KMS-11 (cell line): Measurements from ENCODE around the gene AGPS.

ENCODE experiments used
- H2AFZ ChIP-seq: fragments of 200-600 bp; sonication (generic); 2 replicates; pipeline ENCODE4 v1.6.1; 2016; ENCODE audit warnings: antibody characterized with exemption, mixed run types, low read depth
- H3K27ac ChIP-seq: fragments of 200-600 bp; sonication (generic); 2 replicates; pipeline ENCODE4 v1.6.1; 2016; ENCODE audit warnings: mild to moderate bottlenecking, mixed run types
- H3K27me3 ChIP-seq: fragments of 200-600 bp; sonication (generic); 2 replicates; pipeline ENCODE4 v1.6.1; 2017; ENCODE audit warnings: mild to moderate bottlenecking, low read depth, mixed run types, moderate library complexity; ENCODE audit not compliant: insufficient read depth
- H3K36me3 ChIP-seq: fragments of 200-600 bp; sonication (generic); 2 replicates; pipeline ENCODE4 v1.6.1; 2017; ENCODE audit warnings: mild to moderate bottlenecking, mixed run types; ENCODE audit not compliant: insufficient read depth
- H3K4me1 ChIP-seq: fragments of 200-600 bp; sonication (generic); 2 replicates; pipeline ENCODE4 v1.6.1; 2016; ENCODE audit warnings: mild to moderate bottlenecking, low read depth, mixed run types; ENCODE audit not compliant: poor library complexity, severe bottlenecking
- H3K4me2 ChIP-seq: fragments of 200-600 bp; sonication (generic); 2 replicates; pipeline ENCODE4 v1.7.0; 2016; ENCODE audit warnings: mild to moderate bottlenecking, mixed run types
- H3K4me3 ChIP-seq: fragments of 200-600 bp; sonication (generic); IDR thresholded peaks from 2 replicates; pipeline ENCODE4 v1.6.1; 2017; ENCODE audit warnings: low read depth, low read length, mixed read lengths; ENCODE audit not compliant: insufficient read depth
- H3K79me2 ChIP-seq: fragments of 200-600 bp; sonication (generic); 2 replicates; pipeline ENCODE4 v1.6.1; 2016; ENCODE audit warnings: low read depth, mixed run types; ENCODE audit not compliant: insufficient read depth
- H3K9ac ChIP-seq: fragments of 200-600 bp; sonication (generic); 2 replicates; pipeline ENCODE4 v1.6.1; 2016; ENCODE audit warnings: mild to moderate bottlenecking, mixed run types
- H4K20me1 ChIP-seq: fragments of 200-600 bp; sonication (generic); 2 replicates; pipeline ENCODE4 v1.6.1; 2016; ENCODE audit warnings: mild to moderate bottlenecking, mixed run types; ENCODE audit not compliant: insufficient read depth
- CTCF ChIP-seq: fragments of 200-600 bp; sonication (generic); conservative IDR thresholded peaks from 2 replicates; pipeline ENCODE4 v1.6.1; 2017; ENCODE audit warnings: low read depth, mild to moderate bottlenecking, antibody characterized with exemption, low read length, moderate library complexity, mixed read lengths

AGPS gene

DNA sequence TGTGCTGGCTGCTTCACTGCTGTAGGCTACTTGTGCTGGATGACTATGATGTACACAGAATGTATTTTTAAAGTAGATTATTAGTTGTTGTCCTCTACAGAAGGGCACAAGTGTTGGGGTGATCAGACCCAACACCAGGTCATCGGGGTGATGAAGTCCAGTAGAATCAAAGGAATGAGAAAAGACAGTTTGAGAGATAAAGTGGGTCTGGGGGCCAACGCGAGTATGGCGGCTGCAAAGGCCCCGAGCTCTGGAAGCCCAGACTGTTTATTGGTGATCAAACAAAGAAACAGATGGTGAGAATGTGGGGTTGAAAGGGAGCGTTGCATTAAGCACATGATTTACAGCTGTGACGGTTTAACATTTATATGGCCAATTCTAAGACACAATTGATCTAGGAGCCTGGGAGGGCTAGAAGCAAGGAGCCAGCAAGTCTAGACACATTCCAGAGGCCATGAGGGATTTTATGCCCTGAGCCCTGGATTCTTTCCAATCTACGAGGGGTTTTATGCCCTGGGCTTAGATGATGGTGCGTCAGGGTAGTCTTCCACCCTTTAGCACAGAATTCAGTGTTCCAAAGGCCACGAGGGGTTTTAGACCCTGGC lies 153.5 kb downstream of the AGPS start:
- no peak for TF ChIP-seq CTCF
- no peak overlapping the region; the same call in 1 of the 2 replicates for H3K4me2 ChIP-seq
- H4K20me1 ChIP-seq = no peaks in the 10 kb centered on the region
- H3K4me1 ChIP-seq = peaks cover 33% of the 10 kb centered on the region
- H3K4me3 ChIP-seq = no peak overlapping the region
- H3K27ac ChIP-seq = no peak overlapping the region
- H3K36me3 ChIP-seq = no peaks in the 10 kb centered on the region
- no peaks in the 10 kb centered on the region for H3K79me2 ChIP-seq
- no peak overlapping the region for H2AFZ ChIP-seq
- no peak overlapping the region for H3K9ac ChIP-seq
- H3K27me3 ChIP-seq = no peaks in the 10 kb centered on the region

DNA sequence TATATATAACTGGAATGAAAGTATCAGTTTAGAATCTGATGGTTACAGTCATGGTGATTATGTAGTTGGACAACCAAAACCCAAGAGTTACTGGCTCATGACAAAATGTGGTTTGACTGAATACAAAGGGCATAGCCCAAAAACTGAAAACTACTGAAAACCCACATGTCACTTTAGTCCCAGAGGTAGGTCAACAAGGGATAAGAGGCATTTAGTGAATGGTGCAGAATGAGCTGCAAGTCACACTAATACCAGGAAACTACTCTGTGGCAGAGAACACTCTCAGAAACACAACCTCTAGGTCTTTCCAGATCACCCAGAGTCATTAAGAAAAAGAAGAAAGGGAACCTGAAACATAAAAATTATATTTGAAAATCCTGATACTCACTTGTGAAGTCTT lies 154.5 kb downstream of the AGPS start:
- H2AFZ ChIP-seq = no peak overlapping the region
- H3K9ac ChIP-seq = no peak overlapping the region
- H4K20me1 ChIP-seq = no peaks in the 10 kb centered on the region
- peak overlapping the region; percentile 17; the same call in 1 of the 2 replicates for H3K27ac ChIP-seq
- peaks cover 33% of the 10 kb centered on the region for H3K4me1 ChIP-seq
- no peak overlapping the region for H3K4me3 ChIP-seq
- no peak for TF ChIP-seq CTCF
- no peaks in the 10 kb centered on the region for H3K36me3 ChIP-seq
- peak overlapping the region; percentile 11; the same call in 1 of the 2 replicates for H3K4me2 ChIP-seq
- H3K79me2 ChIP-seq = no peaks in the 10 kb centered on the region
- H3K27me3 ChIP-seq = no peaks in the 10 kb centered on the region

DNA sequence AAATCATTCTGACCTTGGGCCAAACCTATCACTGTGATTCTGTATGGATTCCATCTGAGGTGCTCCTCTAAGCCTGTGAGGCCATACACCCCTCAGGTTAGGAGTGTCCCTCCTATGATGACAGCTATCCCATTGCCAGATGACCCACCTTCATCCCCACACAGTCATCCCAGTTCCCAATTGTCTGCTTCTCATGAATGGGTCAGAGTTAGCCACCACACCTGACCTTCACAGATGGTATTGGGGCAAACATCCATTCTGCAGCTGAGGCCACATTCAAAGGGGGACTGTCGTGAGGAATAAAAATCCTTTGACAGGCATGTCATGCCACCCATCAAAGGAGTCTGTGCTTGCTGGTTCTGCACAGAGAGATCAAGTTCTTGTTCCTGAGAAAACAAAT lies 155.2 kb downstream of the AGPS start:
- Histone ChIP-seq H3K9ac (no peak overlapping the region), H3K79me2 (no peaks in the 10 kb centered on the region), H3K4me2 (peak overlapping the region; percentile 11; the same call in 1 of the 2 replicates), H3K27ac (peak overlapping the region; percentile 17; the same call in 1 of the 2 replicates), H2AFZ (no peak overlapping the region), H4K20me1 (no peaks in the 10 kb centered on the region), H3K4me3 (no peak overlapping the region), H3K4me1 (peaks cover 33% of the 10 kb centered on the region), H3K36me3 (no peaks in the 10 kb centered on the region), H3K27me3 (no peaks in the 10 kb centered on the region)
- TF ChIP-seq CTCF = no peak

- peak overlapping the region; percentile 23; the same call in 1 of the 2 replicates for H3K4me2 ChIP-seq
- H3K27ac ChIP-seq = no peak overlapping the region
- H3K27me3 ChIP-seq = no peaks in the 10 kb centered on the region
Measured at GRCh38 chr2:177548636-177549035, 156.1 kb downstream of the AGPS start.

More at GRCh38 chr2:177548636-177549035, 156.1 kb downstream of the AGPS start:
- no peaks in the 10 kb centered on the region for H3K36me3 ChIP-seq
- no peak overlapping the region for H2AFZ ChIP-seq
- H4K20me1 ChIP-seq = no peaks in the 10 kb centered on the region
- H3K9ac ChIP-seq = no peak overlapping the region
- H3K4me3 ChIP-seq = no peak overlapping the region
- H3K79me2 ChIP-seq = no peaks in the 10 kb centered on the region
- no peak for TF ChIP-seq CTCF
- H3K4me1 ChIP-seq = peaks cover 36% of the 10 kb centered on the region
